ENCODE measurements around the gene KIF5C.

Gene KIF5C

DNA sequence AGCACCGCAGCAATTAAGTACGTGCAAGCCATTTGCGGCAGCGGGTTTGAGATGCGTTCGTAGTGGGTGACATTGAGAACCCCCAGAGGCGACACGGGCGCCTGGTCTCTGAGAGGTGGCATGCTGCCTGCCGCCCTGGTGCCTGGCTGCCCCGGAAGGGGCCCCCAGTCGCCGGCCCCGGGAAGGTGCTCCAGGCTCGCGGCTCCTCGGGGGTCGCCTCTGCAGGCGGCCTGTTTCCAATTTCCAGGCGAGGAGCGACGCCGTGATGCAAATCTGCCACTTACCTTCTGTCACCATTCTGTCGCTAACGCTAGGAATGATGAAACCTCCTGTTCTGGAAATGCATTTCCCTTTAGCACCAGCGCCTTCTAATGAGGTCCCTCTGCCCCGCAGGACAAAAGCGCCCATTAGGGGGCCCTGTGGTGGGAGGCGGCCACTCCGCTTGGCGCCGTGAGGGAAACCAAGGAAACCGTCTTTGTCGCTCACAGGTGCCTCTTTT, 13.0 kb downstream of the KIF5C start:
- no peak for DNase-seq

DNA sequence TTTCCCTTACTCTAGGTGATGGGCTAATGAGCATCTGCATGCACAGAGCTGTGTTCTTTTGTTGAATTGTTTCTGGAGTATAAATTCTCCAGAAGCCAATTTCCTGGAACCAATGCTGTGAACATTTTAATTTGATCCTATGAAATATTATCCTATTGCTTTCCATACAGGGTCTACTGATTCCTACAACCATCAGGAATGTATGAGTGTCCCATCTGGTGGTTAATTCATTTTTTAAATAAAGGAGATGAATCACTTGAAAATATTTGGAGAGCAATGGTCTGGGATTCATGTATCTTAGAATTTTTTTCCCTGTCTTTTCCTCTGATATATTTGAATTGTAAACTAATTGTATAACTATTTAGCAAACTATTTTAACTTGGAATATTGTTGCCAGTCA, 14.0 kb downstream of the KIF5C start:
- no peak for DNase-seq

DNA sequence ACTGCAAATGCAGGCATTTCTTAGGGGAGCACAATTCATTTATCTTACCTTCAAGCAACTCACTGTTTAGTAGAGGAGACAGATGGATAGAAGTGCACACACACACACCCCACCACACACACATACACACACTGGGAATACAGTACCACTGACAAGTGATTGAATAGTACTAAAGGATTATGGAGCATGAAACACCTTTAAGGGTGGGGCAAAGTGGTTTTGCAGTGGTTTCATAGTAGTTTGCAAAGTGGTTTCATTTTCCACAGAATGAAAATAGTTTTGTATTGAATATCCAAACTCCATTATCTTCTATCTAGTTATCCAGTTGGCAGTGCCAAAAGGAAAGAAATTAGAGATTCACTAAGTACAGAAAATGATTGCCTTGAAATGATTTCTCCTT, 18.9 kb downstream of the KIF5C start:
- no peak for DNase-seq

DNA sequence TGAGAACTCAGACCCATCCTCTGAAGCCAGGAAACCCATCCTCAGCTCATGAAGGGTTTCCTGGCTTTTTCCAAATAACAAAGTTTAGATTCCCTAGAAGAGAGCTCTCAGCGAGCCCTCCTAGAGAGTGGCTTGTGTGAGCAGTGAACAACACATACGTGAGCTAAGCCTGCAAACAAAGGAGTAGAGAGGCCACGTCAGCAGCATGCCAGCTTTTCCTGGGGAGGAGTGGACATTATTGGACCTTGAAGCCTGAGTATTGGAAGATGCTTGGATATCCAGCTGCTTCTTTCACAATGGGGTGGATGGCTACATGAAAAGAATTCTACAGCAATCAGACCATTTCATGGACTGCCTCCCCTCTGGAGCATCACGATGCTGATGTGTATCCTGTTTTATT, 21.1 kb downstream of the KIF5C start:
- DNase-seq = no peak

DNA sequence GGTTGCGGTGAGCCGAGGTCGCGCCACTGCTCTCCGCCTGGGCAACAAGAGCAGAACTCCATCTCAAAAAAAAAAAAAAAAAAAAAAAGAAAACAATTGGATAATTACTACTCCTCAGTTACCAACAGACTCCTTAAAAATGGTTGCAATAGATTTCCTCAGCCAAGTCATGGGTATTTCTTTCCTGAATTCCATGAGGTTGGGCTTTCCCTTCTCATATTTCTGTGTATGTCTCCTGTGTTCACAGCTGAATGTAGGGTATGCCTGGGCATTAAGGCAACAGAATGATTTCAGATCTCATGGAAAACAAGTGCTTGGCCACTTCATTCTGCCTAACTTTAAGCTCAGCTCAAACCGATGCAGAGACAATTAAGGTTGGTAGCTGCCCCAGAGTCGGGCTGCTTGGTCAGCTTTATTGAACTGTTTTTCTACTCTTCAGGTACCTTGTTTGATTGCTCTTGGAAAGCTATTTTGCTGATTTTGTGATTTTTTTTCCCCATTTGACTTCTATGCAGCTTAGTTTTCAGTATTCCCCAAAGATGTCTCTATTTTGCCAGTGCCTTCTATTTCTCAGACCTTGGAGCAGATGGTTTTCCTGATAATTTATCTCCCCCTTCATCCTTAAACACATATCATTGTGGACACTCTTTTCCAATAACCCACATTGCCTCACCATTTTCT, 24.8 kb downstream of the KIF5C start:
- no peak for DNase-seq

DNA sequence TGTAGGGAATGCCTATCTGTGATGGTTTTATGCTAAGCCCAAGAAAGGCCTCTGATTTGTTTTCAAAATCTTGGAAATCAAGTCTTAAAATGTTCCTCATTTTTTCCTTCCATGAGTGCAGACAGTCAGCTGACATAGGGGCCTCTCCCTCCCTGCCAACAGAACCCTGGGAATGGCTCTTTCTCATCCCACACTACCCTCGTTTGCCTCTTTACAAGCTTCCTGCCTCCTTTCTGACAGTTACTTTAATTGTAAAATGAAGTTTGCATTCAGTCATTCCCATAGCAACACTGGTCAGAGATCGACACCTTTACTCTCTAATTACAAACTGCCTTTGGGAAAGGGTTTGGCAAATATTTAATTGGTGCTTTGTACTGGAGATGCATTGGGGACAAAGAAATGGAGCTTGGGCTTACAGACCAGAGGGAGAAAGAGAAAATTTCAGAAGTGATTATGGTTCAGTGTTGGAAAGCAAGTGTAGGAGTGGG, 25.4 kb downstream of the KIF5C start:
- DNase-seq = no peak

DNA sequence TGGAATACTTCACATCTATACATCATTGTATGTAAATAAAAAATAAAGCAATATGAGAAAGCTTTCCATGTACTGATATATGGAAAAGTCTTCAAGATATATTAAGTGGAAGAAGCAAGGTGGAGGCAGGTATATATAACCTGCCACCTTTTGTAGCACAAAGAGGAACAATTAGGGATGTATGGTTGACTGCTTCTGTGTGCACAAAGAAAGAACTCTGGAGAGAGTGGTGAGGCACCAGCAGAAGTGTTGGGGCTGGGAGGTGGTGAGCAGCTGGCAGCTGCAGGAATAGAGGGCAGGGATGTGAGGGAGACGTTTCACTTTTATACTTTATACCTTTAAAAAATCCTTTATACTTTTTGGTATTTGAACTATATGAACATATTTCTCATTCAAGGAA, 26.1 kb downstream of the KIF5C start:
- no peak for DNase-seq

DNA sequence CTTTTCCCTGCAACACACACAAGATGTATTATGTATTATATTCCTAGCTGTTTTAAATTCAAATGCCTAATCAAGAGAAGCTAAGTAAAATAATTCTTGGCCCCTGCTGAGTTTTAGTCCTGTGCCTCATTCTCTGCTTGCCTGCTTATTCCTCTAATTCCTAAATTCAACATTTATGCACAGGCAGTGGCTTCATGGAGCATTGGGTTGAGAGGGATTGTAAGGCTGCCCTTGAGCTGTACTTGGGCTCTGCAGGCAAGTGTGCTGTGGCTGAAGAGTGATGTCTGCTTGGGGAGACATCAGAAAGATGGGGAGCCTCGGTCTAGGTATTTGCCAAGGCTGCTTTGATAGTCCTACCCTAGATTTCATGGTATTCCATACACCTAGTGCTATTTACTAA, 27.8 kb downstream of the KIF5C start:
- DNase-seq = no peak

DNA sequence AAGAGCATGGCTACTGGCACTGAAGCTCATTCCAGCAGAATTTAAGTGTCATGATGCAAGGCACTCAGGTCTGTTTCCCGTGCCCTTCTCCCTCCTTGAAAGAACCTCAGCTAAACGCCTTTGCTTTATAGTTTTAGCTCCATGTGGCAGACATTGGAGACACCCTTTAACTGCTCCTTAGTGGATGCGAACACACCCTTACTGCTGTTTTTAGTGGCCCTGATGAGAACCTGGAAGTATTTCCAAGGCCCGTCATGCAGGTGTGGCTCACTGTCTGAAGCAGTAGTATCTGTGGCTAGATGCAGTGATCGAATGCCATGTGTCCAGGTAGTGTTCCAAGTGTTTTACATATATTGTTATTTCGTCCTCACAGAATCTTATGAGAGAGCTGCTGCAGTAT, 28.3 kb downstream of the KIF5C start:
- no peak for DNase-seq

DNA sequence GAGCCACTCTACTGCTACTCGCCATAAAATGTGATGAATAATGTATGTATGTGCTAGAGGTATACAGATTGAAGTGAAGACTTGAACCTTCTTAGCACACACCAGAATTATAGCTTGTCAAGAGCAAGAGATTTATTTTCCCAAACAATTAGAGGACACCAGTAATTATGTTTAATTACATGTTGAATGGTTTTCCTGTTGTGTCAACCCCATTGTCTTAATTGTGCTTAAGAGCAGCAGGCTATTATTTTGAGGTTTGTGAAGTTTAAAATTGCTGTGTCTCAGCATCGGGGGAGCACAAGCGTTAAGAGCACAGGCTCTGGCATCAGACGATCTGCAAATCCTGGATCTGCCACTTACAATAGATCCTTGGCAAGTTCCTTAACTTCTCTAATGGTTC, 29.0 kb downstream of the KIF5C start:
- no peak for DNase-seq

DNA sequence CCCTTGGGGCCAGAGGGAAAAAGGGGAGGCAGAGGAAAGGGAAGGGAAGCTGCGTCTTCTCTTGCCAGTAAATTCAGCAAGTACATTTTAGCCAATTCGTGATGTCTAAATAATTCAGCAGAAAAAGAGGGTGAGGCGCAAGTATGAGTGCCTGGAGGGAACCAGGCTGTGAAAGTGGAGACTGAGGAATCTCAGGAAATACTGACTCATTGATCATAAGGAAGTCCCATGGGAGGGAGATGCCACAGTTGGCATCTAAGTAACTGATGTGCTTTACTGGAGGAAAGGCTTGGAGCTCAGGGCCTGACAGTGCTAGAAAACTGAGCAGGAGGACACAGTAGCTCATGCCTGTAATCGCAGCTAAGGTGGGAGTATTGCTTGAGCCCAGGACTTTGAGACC, 31.1 kb downstream of the KIF5C start:
- DNase-seq = no peak

DNA sequence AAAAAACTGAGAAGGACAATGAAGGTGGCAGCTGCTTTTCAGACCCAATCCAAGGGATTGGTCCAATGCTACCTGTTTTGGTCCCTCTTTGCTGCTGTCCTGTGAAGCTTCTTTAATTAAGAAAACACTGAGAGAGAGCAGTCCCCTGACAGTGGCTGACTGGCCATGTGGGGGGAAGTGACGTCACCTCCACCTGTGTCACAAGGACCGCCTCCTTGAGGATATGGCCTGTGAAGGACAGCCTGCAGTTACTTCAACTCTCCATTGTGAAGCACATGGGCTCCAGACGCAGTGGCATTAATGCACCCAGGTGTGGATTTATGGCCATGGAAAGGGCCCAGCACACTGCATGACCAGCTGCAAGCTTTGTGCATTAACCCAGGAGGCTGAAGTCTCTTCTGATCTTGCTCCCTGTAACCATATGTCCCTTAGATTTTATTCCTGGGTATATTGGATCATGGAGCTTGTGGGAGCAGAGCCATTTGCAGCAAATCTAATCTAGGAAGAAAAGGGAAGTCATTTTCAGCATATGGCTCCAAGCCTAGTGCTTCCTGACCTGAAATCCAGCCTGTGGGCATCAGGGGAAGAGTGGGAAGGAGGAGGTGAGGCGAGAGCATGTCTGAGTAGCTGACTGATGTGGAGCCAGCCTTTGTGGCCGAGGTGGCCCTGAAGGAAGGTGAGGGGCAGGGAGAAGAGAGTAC, 32.2 kb downstream of the KIF5C start:
- DNase-seq = no peak

DNA sequence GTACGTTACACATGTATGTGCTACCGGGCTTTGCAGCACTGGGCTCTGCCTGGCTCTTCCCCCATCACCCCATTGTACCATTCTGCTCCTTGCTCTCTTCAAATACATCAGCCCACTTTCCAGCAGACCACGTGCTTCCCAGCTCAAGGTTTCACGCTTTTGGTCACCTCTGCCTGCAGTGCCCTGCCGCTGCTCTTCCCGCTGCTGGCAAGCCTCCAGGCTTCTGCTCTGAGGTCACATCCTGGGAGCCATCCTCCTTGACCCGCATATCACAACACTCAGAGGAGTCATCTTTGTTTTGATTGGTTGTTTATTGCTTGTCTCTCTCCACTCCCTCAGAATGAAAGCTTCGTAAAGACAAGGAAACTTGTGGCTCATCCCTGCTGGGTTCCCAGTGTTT, 34.1 kb downstream of the KIF5C start:
- no peak for DNase-seq

DNA sequence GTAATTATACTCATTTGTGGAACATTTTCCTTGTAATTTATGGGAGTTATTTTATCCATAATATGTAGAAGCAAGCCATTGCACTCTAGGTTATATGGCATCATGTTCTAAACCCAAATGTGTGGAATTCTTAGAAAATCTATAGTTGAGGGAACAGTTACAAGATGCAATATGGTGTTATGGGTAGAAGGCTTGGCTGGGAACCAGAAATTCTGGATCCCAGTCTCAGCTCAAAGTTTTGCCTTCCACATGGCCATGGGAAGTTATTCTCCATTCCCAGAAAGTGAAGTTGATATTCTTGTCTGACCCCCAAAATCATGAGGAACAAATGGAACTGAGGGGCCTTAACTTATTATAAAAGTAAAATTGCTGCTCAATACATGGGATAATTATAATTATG, 38.0 kb downstream of the KIF5C start:
- no peak for DNase-seq

DNA sequence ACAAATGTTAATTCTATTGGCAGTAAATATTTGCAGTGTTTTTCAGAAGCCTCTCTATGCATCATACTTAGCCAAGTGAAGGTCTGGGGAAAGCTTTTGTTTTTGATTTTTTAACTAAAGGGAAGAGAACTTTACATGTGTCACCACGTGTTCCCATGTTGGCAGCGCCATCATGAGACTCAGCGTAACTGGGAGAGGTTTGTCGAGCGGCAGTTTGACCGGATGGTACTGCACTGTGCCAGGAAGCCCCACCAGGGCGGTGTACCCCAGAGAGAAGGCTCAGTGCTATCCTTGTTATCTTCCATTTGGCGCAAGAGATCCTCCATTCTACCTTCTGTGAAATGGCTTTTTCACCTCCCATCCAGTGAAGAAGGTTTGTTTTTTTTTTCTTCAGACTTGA, 38.5 kb downstream of the KIF5C start:
- no peak for DNase-seq

DNA sequence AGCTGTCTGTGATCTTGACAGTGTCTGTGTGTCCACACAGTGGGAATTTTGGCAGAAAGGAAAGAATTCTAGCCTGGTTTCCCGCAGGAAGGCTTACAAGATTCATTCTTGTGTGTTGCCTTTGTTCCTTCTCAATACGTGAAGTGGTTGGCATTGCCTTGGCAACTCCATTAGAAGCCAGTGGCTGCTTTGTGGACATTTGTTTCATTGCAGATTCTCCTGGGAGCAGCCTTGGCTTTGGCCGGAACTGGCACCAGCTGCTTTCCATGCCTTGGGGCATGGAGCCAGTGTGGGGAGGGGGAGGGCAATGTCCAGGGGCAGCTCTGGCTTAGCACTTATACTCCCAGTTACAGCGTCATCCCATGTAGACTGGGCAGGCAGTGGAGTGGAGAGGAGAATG, 39.4 kb downstream of the KIF5C start:
- no peak for DNase-seq

DNA sequence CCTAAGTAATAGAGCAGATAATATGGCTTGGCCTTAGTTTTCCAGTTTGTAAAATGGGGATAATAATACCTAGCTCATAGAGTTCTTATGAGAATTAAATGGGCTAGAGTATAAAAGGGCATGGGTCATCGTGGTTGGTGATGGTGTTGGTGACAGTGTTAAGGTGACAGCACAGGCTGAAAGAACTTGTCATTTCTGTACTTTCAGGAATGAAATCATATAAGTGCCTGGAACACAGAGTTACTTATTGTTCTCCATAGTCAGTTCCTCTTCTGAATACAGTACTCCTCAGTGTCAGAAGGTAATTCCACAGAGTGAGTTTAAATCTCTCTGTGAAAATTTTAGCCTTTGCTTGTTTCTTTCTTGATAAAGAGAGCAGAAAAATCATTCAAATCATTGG, 42.4 kb downstream of the KIF5C start:
- no peak for DNase-seq

DNA sequence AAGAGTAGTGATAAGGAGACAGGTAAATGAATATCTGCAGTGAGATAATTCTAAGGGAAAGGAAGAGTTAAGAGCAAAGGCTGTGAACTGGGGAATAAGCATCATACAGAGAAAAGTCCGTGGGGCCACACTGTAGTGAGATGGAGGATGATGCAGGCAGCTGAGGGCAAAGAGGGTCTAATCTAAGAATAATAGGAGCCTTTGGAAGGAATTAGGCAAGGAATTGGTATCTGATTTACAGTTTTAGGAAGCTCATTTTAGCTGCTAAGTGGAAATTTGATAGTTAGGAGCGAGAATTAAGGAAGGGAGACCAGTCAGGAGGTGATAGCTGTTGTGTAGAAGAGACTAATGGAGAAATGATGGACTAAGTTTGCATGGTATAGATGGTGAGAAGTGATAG, 43.5 kb downstream of the KIF5C start:
- no peak for DNase-seq

DNA sequence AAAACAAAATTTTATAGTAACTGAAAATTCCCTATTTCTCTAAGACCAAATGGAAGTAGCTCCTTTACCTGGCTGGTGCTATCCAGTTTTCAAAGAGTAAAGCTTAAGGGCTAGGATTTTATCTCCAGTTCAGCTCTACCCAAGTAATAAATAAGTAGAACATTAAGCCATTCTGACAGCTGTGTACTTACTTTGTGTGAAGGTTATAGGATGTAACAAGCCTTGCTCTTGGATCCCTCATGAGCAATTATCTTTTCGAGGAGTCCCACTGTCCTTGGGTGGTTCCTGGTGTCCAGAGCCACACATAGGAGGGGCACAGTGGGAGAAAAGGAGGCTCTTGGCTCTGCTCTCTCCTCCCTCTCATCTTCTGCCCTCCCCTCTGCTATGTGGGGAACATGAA, 45.5 kb downstream of the KIF5C start:
- no peak for DNase-seq

DNA sequence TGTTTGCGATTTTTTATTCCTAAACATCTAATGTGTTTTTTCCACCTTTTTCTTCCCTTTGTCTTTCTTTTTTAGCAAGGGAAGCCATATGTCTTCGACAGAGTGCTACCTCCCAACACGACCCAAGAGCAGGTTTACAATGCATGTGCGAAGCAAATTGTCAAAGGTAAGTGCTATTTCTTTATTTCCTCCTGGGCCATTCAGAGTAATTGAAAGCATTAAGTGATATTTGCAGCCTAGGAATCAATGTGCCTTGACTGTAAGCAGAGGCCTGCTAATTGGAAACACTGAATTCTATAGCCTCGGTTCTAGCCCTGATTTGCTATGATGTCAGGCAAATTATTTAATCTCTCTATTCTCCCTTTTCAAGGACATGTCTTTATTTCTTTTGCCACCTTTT, 47.0 kb downstream of the KIF5C start:
- DNase-seq = no peak

DNA sequence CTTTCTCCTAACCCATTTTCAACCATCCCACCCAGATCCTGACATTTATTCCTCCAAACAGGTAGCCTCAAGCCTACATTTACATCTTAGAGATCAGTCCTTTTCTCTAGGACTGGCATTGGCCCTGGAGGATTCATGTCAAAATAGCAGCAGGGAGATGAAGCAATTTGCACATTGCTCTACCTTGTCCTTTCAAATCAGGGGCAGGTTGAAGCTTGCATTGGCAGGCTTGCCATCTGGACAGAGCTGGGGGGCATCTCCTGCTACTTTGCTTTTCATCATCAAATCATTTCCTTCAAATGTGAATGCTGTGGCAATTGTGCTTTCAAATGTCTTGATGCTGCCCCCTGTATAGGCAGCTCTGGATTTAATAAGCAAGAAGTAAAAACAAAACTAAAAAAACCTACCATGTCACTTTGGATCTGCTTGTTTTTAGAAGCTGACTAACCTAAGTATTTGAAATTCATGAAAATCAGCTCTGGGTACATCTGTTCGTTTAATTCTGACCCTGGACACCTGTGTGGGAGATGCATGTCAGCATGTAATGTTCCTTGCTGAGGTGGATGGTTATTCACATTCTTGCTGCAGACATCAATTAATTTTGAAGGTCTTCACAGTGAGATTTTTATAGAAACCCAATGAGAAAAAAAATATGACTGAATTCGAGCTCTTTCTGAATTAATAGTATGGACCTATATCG, 47.9 kb downstream of the KIF5C start:
- DNase-seq = peak; percentile 59 to 67

DNA sequence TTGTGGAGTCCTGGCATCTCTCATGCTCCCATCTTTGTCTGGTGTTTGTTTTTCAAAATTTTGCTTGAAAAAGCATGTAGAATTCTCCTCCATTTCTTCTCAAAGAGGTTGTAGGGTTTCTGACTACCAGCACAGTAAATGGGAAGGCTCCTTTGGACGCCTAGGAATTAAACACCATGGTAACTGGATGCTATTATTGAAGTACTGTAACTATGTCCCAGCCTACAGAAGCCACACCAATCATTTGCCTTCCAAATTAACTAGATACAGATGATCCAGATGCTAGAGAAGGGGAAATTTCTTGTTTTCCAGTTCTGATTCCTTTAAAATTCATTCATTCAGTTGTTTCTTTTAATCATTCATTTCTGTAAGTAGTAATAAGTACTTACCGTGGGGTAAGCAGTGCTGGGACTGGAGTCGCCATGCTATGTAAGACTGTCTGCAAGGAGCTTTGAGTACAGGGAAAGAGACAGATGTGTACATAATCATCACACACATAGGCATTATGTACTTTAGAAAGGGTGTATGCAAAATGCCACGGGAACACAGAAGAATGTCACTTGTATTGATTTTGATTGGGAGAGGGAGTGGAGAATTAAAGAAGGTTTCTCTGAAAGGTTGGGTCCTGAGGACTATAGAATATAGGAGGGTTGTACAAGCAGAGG, 49.6 kb downstream of the KIF5C start:
- DNase-seq = no peak

DNA sequence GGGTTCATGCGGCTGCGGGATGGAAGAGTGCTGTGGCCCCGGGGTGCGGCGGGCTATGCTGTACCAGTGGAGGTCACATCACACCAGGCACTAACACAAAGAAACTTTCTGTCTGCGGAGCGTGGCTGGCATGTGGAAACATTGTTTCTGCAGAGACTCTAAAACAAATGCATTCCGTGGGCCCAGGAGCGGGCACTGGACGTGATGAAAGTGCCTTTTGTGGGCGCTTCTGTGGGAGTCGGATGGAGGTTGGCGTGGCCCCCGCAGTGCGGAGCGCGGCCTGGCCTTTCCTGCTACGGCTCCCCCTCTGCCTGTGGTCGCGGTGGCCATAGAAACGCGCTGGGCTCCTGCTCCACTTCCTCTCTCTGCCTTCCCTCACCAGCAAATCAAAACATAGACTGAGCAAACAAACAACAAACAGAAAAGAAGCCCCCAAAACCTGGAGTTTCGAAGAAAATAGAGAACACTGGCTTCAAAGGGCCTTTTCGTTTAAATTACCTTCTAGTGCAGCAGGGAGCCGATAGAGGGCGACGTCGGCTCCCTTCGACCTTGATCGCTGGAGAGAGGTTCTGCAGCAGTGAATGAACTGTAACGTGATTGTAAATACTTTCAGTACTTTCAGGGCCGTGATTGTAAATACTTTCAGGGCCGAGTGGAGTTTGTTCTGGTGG, 51.4 kb downstream of the KIF5C start:
- DNase-seq = no peak
